GM21529 (cell line): ENCODE measurements around the gene HBP1.

ENCODE experiments used
- ATAC-seq: cut with Tn5 transposase; IDR thresholded peaks from one replicate; pipeline ENCODE4 v1.9.1; 2021; ENCODE audit not compliant: unreplicated experiment

HBP1 gene

DNA sequence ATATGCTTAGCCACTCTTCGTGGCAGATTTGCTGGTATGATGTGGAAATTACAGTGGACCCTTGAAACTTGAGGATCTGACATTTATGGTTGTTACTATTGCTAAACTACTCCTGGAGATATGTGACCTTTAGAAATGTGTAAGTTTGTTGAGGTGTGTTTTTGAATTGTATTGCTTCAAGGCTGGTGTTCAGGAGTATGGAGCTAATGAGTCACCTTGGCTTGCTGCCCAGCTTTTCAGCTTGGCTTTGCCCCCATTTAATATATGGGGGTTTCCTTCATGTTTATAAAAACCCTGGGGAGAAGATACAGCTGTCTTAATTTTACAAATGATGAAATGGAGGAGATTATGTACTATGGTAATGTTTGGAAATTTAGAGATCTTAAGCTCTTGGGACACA, 11.6 kb downstream of the HBP1 start:
- no peak for ATAC-seq

DNA sequence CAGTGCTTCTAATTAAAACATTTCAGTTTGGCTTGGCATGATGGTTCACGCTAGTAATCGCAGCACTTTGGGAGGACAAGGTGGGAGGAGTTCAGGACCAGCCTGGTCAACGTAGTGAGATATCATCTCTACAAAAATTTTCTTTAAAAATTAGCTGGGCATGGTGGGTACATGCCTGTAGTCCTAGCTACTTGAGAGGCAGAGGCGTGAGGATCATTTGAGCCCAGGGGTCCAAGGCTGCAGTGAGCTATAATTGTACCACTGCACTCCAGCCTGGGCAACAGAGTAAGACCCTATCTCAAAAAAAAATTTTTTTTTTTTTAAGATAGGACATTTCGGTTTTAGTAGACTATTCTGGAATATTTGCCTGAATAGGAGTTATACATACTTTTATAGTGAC, 12.4 kb downstream of the HBP1 start:
- ATAC-seq, result no peak

DNA sequence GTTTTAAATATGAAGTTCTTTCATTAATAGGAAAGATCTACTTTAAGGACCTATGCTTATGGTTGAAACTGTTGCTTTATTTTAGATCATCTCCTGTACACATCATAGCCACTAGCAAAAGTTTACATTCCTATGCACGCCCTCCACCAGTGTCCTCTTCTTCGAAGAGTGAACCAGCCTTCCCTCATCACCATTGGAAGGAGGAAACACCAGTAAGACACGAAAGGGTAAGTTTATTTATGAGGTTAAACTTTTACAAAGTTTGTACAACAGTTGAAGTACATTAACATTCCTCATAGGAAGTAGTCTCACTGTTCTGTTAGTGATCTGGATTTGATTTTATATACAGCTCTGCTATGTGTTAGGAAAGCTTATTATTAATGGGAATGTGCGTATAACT, 16.9 kb downstream of the HBP1 start:
- ATAC-seq, result no peak

DNA sequence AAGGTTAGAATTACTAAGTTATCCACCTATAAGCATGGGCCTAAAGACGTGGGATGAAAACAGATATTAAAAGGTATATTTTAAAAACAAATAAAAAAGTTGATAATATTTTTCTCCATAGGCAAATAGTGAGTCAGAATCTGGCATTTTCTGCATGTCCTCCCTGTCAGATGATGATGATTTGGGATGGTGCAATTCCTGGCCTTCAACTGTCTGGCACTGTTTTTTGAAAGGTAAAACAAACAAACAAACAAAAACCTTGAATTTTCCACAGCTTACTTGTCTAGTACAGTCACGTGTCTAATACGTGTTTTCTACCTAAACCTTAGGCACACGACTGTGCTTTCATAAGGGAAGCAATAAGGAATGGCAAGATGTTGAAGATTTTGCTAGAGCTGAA, 17.4 kb downstream of the HBP1 start:
- no peak for ATAC-seq

DNA sequence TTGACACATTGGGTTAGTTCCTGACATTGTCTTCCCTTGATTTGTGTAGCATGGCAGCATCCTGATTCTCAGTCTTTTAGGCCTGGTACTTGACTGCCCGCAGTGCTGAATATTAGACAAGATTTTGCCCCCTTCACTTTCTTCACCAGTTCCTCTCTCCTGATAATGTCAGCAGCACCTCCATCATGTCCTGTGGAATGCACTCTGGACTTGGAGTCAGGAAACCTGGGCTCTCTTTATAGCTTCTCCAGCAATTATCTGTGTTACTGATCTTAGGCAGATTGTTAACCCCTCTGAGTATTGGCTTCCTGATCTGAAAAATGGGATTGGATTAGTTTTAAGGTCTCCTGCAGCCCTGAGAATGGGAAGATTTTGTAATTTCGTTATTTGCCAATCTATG, 19.0 kb downstream of the HBP1 start:
- no peak for ATAC-seq

DNA sequence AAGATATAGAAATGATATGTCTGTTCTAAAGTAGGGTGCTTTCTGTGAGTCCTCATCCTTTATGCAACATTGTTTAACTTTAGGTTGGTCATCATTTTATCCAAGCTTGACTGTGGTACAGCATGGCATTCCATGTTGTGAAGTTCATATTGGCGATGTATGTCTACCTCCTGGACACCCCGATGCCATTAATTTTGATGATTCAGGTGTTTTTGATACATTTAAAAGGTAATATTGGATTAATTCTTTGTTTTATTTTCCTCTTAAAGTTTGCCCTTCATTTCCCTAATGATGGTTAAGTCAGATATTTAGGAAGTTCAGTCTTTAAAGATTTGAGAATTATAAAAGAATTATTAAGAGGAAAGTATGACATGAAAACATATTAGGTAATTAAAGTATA, 21.3 kb downstream of the HBP1 start:
- no peak for ATAC-seq

DNA sequence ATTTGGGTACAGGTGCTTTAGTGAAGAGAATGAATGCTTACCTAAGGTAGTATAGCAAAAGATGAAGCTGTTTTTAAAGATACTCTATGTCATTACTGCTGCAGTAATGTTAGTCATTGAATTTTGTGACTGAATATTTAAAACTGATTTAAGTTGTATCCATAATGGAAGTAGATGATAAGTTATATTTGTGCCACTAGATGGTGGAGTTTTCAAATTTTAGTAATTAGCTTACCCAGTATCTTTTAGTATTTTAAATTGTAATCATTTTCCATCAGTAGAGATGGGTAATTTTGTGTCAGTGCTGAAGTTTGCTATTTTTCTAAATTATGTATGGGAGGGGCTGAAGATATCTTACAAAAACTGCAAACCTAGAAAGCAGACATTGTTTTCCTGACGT, 25.2 kb downstream of the HBP1 start:
- ATAC-seq, result no peak

DNA sequence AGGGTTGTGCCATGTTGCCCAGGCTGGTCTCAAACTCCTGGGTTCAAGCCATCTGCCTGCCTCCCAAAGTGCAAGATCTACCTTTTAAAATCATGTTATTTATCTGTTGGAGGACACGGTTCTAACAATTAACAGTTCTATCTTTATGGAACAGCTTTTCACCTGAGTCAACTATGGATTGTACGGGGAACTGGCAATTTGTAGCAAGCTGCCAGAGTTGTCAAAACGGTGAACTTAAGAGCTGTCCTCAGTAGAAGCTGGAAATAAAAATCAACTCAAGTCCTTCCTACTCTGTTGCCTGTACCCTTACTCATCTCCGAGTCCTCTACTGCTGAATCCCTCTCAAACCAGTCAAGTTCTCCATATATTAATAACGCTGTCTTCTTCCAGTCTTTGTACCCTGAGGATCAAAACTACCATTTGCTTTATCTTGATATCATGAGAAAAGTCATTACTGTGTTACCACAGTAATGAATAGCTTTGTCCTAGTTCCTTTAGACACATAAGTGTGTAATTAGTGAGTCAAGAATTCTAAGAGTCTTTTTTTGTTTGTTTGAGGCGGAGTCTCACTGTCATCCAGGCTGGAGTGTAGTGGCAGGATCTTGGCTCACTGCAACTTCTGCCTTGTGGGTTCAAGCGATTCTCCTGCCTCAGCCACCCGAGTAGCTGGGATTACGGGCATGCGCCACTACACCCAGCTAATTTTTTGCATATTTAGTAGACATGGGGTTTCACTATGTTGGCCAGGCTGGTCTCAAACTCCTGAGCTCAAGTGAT, 28.2 kb downstream of the HBP1 start:
- ATAC-seq, result no peak

DNA sequence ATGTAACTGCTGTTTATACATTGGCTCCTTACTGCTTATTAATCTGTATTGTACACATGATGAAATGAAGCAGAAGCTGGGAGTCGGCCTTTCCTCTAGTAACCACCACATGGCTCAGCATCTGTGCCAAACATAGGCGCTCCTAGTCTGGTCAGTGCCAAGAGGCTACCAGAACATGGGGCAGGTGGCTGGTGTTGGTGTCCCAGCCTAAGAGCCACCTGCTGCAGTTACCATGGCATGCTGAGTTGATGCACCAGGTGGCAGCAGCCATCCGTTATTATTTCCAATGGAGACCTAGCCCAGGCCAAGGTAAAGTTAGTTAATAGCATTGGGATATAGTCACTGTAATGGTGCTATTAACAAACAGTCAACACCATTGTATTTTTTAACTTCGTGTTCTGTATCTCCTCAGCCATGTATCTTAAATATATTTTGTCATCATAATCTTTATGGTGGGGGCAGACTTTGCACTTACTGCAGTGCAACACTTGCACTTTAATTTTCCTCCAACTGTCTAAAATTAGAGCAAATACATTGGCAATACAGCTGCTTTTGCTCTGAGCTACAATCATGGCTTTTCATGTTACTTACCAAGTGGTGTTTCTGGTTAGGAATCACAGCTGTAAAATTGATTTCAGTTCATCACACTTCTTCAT, 33.1 kb downstream of the HBP1 start:
- no peak for ATAC-seq

DNA sequence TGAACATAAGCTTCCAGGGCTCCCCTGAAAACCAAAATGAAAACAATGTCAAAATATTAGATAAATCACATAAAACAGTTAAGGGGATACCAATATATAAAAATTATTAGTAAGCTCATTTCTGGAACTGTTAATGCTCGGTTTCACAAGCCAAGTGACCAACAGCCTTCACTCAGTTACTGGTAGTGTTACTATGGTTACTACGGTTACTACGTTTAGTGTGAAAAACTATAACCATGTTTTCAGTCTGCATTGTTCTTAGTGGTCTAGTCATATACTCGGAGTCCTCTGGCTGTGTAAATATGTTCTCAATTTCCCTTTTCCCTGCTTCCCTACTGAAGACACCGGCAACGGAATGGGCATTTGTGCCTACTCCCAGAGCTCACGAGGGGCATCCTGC, 34.8 kb downstream of the HBP1 start:
- no peak for ATAC-seq

DNA sequence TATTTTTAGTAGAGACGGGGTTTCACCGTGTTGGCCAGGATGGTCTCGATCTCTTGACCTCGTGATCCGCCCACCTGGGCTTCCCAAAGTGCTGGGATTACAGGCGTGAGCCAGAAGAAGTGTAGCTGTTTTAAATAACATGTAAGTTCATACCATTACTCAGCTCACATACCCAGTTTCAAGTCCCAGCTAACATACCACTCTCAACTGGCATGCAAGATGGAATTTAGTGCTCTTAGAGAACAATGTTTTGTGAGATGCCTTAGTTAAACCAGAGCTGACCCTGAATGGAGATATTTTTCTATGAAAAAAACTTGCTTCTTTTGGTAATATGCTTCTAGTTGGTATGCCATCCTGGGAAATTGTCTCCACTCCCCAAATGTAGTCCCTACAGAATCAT, 37.3 kb downstream of the HBP1 start:
- no peak for ATAC-seq

DNA sequence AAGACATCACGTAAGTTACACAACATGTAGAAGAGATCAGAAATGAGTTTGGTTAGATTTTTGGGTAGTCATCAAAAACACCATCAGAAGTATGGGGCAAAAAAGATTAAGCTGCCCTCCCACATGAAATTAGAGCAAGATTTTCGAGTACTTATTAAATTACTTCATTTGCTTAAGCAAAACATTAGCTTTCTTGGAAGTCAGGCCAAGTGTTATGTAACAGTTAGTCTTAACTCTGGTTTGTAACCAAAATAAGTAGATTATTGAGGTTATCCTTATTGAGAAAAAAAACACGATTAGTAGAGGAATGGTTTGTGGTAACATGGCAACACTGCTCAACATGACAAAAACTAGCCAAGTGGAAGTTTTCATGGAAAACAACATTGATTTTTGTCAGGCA, 37.9 kb downstream of the HBP1 start:
- ATAC-seq, result no peak

DNA sequence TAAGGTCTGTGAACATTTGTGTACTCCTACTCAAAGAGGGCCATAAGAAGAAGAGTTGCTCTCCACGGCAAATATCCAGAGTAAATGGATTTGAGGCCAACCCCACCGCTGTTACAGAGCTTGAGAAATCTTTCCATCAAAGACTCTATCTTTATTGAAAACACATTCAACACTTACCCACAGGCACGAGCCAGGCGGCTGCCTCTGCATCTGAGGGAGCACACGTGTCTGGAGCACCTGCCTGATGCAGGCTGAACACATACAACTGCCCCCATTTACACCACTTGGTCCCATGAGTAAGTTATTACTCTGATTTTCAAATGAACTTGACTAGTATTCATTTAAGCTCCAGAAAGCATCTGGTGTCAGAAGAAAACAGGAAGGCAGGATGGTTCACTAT, 38.7 kb downstream of the HBP1 start:
- ATAC-seq, result no peak

DNA sequence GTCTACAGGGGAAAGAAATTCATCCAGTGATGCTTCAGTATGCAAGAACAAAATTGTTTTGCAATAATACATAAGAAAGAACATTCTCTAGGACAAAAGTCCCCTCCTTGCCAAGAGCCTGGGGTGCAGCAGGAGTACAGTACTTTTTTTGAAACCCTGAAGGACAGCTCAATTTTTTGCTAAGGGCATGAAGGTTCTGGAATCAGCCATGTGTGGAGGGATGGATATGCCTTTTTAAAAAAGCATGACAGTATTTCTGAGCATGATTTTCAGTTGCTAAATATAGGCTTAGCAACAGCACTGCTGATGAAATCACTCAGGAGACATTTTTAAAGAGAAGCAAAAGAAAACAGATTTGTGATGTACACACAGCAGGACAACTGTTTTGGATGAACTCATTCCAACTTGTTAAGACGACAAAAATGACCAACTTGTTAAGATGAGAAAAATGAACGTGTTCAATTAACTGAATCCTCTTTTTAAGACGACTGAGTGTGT, 39.3 kb downstream of the HBP1 start:
- no peak for ATAC-seq

DNA sequence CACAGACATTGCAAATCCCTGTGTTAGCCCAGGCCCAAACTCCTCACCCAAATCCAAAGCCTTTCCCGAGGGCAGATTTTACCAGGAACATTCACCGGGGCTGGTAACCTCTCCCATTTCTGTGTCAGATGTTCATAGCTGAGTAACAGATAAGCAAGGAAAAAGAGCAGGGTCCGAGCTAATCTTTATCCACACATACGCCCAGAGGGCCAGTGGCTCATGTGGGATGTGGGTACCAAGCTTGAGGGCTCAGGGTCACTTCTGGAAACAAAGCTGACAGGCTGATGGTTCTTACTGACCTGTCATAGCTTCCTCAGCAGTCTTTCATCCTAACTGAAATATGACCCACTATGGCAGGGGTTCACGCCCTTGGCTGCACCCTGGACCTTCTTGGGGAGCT, 39.8 kb downstream of the HBP1 start:
- no peak for ATAC-seq

DNA sequence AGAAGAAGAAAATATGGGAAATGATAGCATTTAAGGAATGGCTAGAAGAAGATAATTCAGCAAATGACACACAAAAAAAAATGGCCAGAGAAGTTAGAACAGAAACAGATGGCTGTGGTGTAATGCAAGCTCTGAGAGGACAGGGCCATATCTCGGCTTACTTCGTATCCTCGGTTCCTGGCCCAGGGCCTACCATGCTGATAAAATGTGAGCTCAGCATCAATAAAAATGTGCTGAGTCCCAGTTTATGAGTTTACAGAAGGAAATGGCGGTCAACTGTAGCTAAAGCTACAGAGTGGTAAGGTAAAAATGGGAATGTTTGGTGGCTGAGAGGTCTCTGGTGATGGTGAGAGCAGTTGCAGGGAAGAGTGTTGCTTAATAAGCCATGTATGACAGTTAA, 40.8 kb downstream of the HBP1 start:
- no peak for ATAC-seq

DNA sequence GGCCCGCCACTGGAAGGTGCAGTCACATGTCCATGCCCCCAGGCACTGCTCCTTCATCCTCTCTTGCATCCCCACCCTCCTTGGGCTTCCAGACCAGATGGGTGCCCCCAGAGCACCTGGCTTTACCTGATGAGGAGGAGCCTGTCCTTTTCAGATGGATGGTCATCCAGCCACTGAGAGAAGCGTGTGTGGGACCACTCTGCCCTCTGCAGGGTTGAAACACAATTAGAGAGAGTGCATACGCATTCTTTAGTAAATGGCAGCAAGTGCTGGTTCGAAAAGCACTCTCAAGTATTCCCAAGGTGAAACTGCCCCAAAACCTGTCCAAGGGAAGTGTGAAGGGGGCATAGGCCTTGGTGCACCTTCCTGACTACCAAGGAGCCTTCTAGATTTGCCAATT, 41.6 kb downstream of the HBP1 start:
- no peak for ATAC-seq

DNA sequence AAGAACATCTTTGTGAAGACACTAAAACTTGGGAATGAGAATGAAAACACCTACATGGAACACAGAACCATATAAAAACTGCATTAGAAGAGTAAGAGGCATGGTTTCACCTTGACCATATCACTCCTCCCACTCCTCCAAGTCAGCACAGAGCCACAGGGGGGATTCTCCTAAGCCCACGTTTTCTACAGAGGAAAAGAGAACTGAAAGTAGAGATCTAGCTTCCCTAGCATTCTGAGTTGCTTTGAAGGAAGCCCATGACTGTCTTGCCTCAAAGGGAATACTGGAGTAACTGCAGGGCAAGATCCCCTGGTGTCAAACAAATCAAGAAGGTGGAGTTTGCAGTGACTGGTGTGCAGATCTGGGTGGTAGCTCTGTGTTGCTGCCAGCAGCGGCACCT, 43.9 kb downstream of the HBP1 start:
- ATAC-seq, result no peak

DNA sequence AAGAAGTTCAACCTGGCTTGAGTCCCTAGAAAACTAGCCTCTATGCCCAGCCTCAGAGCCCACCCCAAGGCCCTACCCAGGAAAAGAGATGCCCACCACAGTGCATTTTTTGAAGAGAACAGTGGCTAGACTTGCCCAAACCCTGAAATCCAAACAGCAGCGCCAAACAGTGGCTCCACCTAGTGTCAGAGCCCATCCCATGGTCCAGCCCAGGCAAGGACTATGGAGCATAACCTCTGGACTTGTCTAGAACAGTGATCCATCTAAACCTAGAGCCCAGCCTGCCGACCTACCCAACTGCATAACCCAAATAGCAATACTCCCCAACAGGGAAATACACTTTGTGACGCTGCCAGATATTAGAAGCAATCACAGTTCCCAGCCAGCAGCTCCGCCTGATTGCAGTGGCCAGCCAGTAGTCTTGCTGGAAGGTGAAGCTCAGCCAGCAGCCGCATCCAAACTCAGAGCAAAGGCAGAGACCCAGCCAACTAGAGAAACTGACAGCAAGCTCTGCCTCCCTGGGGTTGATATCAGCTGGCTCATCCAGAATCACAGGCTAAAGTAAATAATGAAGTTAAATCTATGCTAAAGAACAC, 44.5 kb downstream of the HBP1 start:
- ATAC-seq, result no peak

DNA sequence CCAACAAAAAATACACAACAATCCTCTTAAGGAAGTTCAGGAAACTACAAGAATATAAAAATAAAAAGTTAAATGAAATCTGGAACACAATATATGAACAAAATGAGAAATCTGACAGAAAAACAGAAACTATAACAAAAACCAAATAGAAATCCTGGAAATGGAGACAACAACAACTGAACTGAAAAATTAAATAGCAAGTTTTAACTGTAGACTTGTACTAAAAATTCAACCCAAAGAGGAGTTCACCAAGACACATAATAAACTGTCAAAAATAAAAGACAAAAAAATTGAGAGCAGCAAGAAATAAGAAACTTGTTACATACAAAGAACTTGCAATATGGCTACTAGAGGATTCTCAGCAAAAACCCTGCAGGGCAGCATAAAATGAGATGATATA, 45.1 kb downstream of the HBP1 start:
- no peak for ATAC-seq

DNA sequence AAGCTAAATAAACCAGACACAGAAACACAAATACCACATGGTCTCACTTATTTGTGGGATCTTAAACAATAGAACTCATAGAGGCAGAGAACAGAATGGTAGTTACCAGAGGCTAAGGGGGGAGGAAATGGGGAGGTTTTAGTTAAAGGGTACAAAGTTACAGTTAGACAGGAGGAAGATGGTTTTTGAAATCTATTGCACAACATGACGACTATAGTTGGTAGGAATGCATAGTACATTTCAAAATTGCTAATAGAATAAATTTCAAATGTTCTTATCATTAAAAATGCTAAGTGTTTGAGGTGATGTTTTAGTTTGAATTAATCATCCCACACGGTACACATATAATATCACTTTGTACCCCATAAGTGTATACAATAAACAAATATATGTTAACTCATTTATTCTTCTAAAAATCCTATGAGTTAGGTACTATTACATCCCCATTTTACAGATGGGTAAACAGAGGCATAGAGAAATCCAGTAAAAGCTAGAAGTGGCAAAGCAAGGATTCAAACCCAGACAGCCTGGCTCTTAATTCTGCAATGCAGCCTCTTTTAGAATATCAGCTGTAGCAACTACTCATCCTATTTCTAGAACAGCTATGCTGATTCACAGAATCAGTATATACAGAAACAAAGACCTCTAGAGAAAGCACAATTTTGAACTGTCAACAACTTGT, 50.9 kb downstream of the HBP1 start:
- no peak for ATAC-seq

DNA sequence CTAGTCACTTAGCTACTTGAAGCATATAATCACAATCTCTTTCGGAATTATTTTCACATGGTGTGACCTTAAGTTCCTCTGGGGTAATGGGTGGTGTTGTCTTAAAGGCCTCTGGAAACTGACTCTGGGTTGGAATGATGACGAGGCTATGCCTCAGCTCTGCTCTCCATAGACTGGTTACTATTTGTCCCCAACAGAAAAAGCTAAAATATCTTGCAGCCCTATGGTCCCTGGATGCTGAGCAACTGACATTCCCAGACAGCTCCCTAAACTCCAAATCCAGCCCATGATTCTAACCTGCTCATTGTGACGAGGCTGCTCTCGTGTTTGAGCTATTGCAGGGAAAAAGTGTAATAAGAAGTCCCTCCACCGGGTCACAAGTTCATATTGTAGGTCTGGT, 51.6 kb downstream of the HBP1 start:
- ATAC-seq, result no peak
